Coronary artery (tissue), 2 donors: ENCODE results near the gene PDAP1.
"Not testable (repeated sequence)": the region's sequence is repeated elsewhere in the genome, so short reads cannot be mapped to it uniquely, and the experiment has no call there.

Experiments used
- DNase-seq: peaks from one replicate; pipeline ENCODE4 v3.0.0-alpha.2; 2017; ENCODE audit warnings: low spot score
- H3K27ac ChIP-seq, 2 donors: fragments of 200-600 bp; sonication (generic); one replicate each; pipeline ENCODE4 v1.5.1; 2016 to 2019
- H3K4me3 ChIP-seq: fragments of 200-600 bp; sonication (generic); 2 replicates; pipeline ENCODE4 v1.5.1; 2016; ENCODE audit warnings: mild to moderate bottlenecking, moderate library complexity
- CTCF ChIP-seq: fragments of 200-600 bp; sonication (generic); IDR thresholded peaks from one replicate; pipeline ENCODE4 v1.5.1; 2019; ENCODE audit warnings: antibody characterized with exemption

The PDAP1 gene

GRCh38 chr7:99383791-99384370, 24.5 kb downstream of the PDAP1 start:
- Histone ChIP-seq H3K4me3 (no peak overlapping the region), H3K27ac (no peak overlapping the region)
- TF ChIP-seq CTCF, result no peak
- DNase-seq, result no peak

GRCh38 chr7:99383203-99383602, 25.2 kb downstream of the PDAP1 start:
- TF ChIP-seq CTCF, result no peak
- no peak for DNase-seq
- H3K27ac ChIP-seq, result no peak overlapping the region
- H3K4me3 ChIP-seq, result no peak overlapping the region

GRCh38 chr7:99381664-99382075, 26.7 kb downstream of the PDAP1 start:
- no peak for DNase-seq
- Histone ChIP-seq H3K4me3 (no peak overlapping the region), H3K27ac (peak overlapping the region in 1 of 2 donors; percentile 84)
- no peak for TF ChIP-seq CTCF

GRCh38 chr7:99380823-99381663, 27.4 kb downstream of the PDAP1 start:
- Histone ChIP-seq H3K27ac (peak overlapping the region; percentile 81 to 84), H3K4me3 (peak overlapping the region; percentile 51)
- no peak for TF ChIP-seq CTCF
- no peak for DNase-seq

- peak overlapping the region; percentile 81 to 84 for H3K27ac ChIP-seq
- no peak for DNase-seq
Observed at GRCh38 chr7:99380032-99380822, 28.2 kb downstream of the PDAP1 start.

GRCh38 chr7:99379693-99380031, 28.7 kb downstream of the PDAP1 start:
- Histone ChIP-seq H3K4me3 (peak overlapping the region; percentile 51), H3K27ac (peak overlapping the region; percentile 81 to 84)
- not testable (repeated sequence) for DNase-seq

More at GRCh38 chr7:99380032-99380822, 28.2 kb downstream of the PDAP1 start:
- no peak for TF ChIP-seq CTCF
- peak overlapping the region; percentile 51 for H3K4me3 ChIP-seq

GRCh38 chr7:99379043-99379577, 29.3 kb downstream of the PDAP1 start:
- no peak for TF ChIP-seq CTCF
- DNase-seq, result no peak
- Histone ChIP-seq H3K4me3 (peak overlapping the region; percentile 51), H3K27ac (peak overlapping the region; percentile 81 to 84)
